Upper lobe of right lung (tissue), 1 donor: Measurements from ENCODE around the gene MAGEF1. TPM values are rescaled to one million over a fixed set of nuclear protein-coding genes. Genes with fewer than 3 reads are reported as not detected.

Experiments
- ATAC-seq: fragments of 200-7000 bp; cut with Tn5 transposase; one replicate; pipeline ENCODE4 v1.9.1; 2020; ENCODE audit warnings: mild to moderate bottlenecking, moderate library complexity
- DNase-seq: peaks from one replicate; pipeline ENCODE4 v3.0.0-alpha.2; 2020
- H3K27ac ChIP-seq: fragments of 200-600 bp; one replicate; pipeline ENCODE4 v1.8.0; 2022
- H3K27me3 ChIP-seq: fragments of 200-600 bp; one replicate; pipeline ENCODE4 v1.8.0; 2022; ENCODE audit warnings: mild to moderate bottlenecking
- H3K36me3 ChIP-seq: fragments of 200-600 bp; one replicate; pipeline ENCODE4 v1.8.0; 2022
- H3K4me1 ChIP-seq: fragments of 200-600 bp; one replicate; pipeline ENCODE4 v1.8.0; 2022
- H3K4me3 ChIP-seq: fragments of 200-600 bp; one replicate; pipeline ENCODE4 v1.8.0; 2022; ENCODE audit warnings: mild to moderate bottlenecking
- H3K9me3 ChIP-seq: fragments of 200-600 bp; one replicate; pipeline ENCODE4 v1.8.0; 2022
- intact Hi-C: fragments of 100-400 bp; cut with DNase I; formaldehyde crosslinking; loops from one replicate; pipeline ENCODE4 v1.11.0; 2022
- total RNA-seq: library from RNA; stranded (reverse); fragmentation: NEBNext Ultra II Directional; extraction: Animal tissue kit (Norgen Biotek cat#: 25700); gene quantifications from one replicate; pipeline ENCODE4 v1.2.1, GENCODE V29; 2021
- TF ChIP-seq, protein P1 (sequence below): fragments of 200-600 bp; IDR thresholded peaks from one replicate; pipeline ENCODE4 v1.8.0; 2022; ENCODE audit warnings: antibody characterized with exemption
- donor health status: DM: no; HTN: yes; CAD: no; lungs with severe emphysema.

MAGEF1 gene
- total RNA-seq, 1 donor from 2014 or later, result 30.3 TPM

DNA sequence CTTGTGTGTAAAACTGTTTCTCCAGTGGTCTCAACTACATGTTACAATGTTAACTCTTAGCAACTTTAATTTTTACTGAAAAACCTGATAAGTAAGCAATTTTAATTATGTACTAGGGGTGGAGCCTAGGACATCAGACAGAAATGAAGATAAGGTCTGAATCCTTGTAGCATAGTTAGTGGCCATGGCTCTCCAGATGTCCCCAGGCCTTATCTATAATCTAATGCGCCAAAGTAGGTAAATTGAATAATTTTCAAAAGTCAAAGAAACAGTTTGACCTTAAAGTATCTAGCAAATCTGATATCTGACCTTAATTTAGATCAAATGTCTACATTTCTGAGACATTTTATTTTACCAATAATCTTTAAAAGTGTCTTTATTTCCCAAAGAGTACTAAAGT is 8.2 kb downstream of the MAGEF1 start:
- intact Hi-C loops, result no loop called here
- Histone ChIP-seq H3K9me3 (no peaks in the 10 kb centered on the region), H3K27ac (no peak overlapping the region), H3K27me3 (no peaks in the 10 kb centered on the region), H3K4me3 (no peak overlapping the region), H3K36me3 (no peaks in the 10 kb centered on the region), H3K4me1 (no peaks in the 10 kb centered on the region)
- TF ChIP-seq, protein P1, sequence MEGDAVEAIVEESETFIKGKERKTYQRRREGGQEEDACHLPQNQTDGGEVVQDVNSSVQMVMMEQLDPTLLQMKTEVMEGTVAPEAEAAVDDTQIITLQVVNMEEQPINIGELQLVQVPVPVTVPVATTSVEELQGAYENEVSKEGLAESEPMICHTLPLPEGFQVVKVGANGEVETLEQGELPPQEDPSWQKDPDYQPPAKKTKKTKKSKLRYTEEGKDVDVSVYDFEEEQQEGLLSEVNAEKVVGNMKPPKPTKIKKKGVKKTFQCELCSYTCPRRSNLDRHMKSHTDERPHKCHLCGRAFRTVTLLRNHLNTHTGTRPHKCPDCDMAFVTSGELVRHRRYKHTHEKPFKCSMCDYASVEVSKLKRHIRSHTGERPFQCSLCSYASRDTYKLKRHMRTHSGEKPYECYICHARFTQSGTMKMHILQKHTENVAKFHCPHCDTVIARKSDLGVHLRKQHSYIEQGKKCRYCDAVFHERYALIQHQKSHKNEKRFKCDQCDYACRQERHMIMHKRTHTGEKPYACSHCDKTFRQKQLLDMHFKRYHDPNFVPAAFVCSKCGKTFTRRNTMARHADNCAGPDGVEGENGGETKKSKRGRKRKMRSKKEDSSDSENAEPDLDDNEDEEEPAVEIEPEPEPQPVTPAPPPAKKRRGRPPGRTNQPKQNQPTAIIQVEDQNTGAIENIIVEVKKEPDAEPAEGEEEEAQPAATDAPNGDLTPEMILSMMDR, result no peak
- DNase-seq, result no peak
- ATAC-seq, result no peak

DNA sequence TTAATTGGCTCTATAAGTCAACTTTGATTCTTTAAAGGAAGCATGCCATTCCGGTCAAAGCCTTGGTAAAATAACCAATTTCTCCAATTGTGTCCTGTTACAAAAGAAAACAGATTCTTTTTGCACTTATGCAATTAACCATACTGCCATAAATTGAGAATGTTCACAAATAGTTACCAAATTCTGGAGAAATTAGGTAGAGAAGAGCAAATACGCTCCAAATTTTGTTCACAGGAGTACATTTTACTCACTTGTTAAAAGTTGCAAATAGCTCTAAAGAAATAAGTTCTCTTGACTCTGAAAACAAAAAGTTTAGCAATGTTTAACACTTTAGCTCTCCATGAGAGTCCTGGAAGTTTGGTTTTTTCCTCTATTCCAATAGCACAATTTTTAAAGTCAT is 11.1 kb downstream of the MAGEF1 start:
- intact Hi-C loops, result no loop called here
- DNase-seq, result no peak
- Histone ChIP-seq H3K36me3 (no peaks in the 10 kb centered on the region), H3K4me1 (peaks cover 9% of the 10 kb centered on the region), H3K27ac (no peak overlapping the region), H3K27me3 (no peaks in the 10 kb centered on the region), H3K9me3 (no peaks in the 10 kb centered on the region), H3K4me3 (no peak overlapping the region)
- no peak for ATAC-seq
- TF ChIP-seq, protein P1, result no peak

DNA sequence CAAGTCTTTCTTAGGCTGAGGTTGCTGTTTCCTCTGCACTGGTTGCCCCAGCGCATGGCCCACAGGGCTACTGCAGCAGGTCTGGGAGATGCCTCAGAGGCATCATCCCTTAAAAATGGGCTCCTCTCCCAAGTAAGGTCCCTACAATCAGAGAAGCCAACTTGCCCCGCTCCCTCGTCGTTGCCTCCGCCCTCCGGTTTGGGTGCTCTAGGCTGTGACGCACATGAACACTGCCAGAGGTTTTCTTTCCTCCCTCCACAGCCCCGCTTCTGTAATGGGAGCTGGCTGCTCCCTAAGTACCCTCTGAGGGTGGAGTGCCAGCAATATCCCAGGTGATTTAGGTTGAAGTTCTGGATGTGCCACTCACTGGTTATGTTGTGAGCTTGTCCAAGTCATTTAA is 14.0 kb downstream of the MAGEF1 start:
- no peak for ATAC-seq
- TF ChIP-seq, protein P1, result no peak
- H3K9me3 ChIP-seq, result no peaks in the 10 kb centered on the region
- DNase-seq, result no peak
- H3K27ac ChIP-seq, result no peak overlapping the region
- no peaks in the 10 kb centered on the region for H3K36me3 ChIP-seq
- intact Hi-C loops, result no loop called here
- H3K4me3 ChIP-seq, result no peak overlapping the region
- H3K4me1 ChIP-seq, result peaks cover 14% of the 10 kb centered on the region
- no peaks in the 10 kb centered on the region for H3K27me3 ChIP-seq

DNA sequence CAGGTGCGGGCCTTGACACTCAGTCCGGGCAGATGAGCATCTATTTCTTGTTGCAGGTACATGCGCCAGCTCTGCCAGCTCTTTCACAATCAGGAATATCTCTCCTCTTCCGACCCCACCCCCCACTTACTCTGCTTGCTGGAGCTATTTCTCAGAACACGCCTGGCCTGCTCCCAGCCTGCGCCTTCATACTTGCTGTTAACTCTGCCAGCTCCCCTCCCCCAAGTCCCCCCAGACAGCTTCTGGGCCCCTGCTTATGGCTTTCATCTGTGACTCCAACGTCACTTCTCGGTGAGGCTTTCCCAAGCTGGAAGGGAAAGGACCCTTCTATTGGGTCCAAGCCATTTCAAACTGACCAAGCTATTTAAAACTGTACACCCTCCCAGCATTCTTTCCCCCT is 15.2 kb downstream of the MAGEF1 start:
- Histone ChIP-seq H3K4me3 (no peak overlapping the region), H3K27me3 (no peaks in the 10 kb centered on the region), H3K9me3 (no peaks in the 10 kb centered on the region), H3K27ac (no peak overlapping the region), H3K36me3 (no peaks in the 10 kb centered on the region), H3K4me1 (peaks cover 17% of the 10 kb centered on the region)
- intact Hi-C loops, result no loop called here
- DNase-seq (no peak), ATAC-seq (peak; percentile 72)
- TF ChIP-seq, protein P1, result no peak

DNA sequence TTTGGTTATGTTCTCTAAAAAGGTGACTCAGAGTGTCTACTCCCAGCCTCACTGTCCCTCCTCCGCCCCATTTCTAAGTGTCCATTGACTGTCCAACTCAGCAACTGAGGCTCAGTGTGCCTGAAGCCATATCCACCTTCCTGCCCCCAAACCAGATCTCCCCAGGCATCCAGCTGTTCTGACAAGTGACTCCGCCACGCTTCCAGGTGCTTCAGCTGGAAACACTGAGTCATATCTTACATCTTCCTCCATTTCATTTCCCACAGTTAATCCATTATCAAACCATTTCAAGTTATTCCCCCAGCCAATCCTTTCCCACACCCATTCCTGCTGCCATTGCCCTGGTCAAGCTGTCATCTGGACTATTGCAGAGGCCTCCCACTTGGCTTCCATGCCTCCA is 17.1 kb downstream of the MAGEF1 start:
- intact Hi-C loops, result no loop called here
- no peaks in the 10 kb centered on the region for H3K9me3 ChIP-seq
- H3K27me3 ChIP-seq, result no peaks in the 10 kb centered on the region
- TF ChIP-seq, protein P1, result no peak
- no peak overlapping the region for H3K27ac ChIP-seq
- H3K4me3 ChIP-seq, result no peak overlapping the region
- H3K36me3 ChIP-seq, result no peaks in the 10 kb centered on the region
- ATAC-seq (no peak), DNase-seq (no peak)
- peaks cover 27% of the 10 kb centered on the region for H3K4me1 ChIP-seq

DNA sequence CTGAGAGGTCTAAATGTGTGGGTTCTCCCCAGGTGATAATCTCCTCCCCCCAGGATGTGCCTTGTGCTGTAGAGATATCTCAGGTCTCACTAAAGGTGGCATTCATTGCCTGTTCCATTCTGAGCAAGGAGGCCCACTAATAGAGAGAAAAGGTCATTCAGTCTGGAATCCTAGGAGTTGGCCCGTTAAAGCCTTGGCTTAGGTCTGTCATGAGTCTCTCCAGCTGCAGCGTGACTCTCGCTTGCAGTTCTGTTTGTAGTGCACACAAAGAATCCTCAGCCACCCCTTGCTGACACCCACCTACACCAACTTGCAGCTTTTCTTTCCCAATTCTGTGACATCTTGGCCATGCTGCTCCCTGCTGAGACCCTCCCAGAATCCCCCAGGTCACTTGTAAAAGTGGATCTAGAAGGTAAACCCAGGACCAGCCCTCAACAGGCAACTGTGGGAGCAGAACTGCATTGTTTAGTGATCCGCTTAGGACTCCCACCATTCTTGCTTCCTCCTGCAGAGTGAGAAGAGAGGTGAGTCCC is 17.7 kb downstream of the MAGEF1 start:
- TF ChIP-seq, protein P1, result no peak
- no peak overlapping the region for H3K27ac ChIP-seq
- no peaks in the 10 kb centered on the region for H3K27me3 ChIP-seq
- H3K36me3 ChIP-seq, result no peaks in the 10 kb centered on the region
- peaks cover 30% of the 10 kb centered on the region for H3K4me1 ChIP-seq
- intact Hi-C loops, result no loop called here
- ATAC-seq, result no peak
- H3K4me3 ChIP-seq, result no peak overlapping the region
- DNase-seq, result no peak
- no peaks in the 10 kb centered on the region for H3K9me3 ChIP-seq
